Measurements from ENCODE around the gene MYH15.

DNA sequence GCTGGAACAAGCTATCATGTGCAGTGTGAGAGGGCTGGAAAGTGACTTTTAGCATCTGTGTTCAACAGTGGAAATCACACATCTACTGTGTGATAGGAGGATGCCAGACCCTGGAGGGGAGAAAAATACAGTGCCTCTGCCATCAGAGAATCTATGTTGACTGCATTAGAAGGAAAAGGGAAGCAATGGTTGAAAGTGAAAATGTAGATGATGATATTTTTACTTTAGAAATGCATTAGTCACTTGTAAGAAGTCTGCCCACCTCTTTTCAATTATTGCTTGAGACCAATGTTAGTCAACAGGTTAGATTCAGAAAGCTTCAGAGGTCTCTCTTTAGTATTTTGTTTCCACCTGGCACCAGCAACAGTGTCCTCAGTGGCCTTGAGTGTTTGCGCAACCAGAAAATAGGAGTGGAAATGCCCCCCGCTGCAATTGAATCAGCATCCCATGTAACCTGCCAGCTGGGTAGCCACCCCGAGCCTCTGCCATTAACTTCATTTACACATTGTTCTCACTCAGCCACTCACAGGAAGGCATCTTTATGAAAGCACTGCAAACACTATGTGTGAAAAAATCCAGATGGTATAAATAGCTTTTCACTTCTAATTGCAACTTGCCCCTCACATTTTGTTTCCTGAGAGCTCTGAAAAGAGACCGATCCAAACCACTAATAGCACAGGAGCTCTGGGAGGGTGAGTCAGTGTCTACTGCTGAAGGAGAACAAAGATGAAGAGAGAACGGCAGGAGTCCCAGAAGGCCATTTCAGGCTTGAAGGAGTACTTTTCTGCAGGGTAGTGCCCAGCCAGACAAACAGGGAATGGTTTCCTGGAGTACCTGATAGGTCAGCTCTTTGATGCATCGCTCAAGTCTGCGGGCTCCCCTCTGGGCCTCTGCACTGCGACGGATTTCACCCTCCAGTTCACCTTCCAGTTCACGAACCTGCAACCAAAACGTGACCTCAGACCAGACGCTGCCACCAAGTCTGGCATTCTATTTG, 122.0 kb downstream of the MYH15 start:
- TF ChIP-seq POLR2A (IDR thresholded peaks at IDR 0.05): no peak
- TF ChIP-seq, protein P1, sequence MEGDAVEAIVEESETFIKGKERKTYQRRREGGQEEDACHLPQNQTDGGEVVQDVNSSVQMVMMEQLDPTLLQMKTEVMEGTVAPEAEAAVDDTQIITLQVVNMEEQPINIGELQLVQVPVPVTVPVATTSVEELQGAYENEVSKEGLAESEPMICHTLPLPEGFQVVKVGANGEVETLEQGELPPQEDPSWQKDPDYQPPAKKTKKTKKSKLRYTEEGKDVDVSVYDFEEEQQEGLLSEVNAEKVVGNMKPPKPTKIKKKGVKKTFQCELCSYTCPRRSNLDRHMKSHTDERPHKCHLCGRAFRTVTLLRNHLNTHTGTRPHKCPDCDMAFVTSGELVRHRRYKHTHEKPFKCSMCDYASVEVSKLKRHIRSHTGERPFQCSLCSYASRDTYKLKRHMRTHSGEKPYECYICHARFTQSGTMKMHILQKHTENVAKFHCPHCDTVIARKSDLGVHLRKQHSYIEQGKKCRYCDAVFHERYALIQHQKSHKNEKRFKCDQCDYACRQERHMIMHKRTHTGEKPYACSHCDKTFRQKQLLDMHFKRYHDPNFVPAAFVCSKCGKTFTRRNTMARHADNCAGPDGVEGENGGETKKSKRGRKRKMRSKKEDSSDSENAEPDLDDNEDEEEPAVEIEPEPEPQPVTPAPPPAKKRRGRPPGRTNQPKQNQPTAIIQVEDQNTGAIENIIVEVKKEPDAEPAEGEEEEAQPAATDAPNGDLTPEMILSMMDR (IDR thresholded peaks at IDR 0.05): no peak

Measured in tibial nerve (tissue), 3 donors.